ENCODE data around the gene NCAPD3. TPM values are rescaled to one million over a fixed set of nuclear protein-coding genes. Genes with fewer than 3 reads are reported as not detected.
"Not testable (repeated sequence)": the region's sequence is repeated elsewhere in the genome, so short reads cannot be mapped to it uniquely, and the experiment has no call there.

The NCAPD3 gene
- polyA plus RNA-seq, 4 donors: 23.7 to 36.5 (median 29.9) TPM

DNA sequence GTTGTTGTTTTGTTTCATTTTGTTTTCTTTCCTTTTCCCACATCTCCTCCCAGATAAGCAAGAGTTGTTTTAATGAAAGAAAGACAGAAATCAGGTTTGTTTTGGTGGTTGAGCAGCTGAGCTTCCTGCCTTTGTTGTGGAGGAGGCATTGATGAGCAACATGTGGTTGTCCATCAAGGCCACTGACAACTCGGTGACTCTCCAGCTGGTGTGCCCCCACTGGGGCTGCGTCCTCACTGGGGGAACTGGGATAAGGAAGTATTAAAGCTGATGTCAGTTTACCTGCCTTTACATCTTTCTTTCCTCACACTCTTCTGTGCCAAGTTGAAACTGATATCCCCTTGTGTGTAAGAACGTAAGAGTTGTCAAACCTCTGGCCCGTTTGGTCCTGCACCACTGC is 6.6 kb upstream of the NCAPD3 start:
- DNase-seq (ENCODE audit: low read depth in 4 of 4, low spot score in 3 of 4): no peak

DNA sequence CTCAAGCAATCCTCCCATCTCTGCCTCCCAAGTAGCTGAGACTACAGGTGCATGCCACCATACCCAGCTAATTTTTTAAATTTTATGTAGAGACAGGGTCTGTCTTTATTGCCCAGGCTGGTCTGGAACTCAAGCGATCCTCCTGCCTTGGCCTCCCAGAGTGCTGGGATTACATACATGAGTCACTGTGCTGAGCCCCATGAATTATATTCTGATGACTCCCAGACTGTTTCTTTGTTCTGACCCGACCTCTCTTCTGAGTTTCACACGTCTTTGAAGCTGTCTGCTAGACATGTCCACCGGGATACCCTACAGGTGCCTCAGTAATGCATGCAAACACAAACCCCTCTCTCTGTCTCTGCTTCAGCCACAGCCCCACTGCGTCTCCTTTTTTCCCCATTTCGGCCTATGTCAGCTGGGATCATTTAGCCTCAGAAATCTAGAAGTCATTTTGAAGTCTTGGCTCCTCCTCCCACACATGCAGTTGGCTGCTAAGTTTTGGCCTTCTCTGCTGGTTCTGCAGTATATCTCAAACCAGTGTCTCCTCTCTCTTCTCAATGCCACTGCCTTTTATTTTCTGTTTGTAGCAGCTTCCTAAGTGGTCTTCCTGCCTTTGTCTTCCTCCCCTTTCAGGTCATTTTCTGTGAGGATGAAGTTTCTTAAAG is 5.5 kb upstream of the NCAPD3 start:
- DNase-seq (ENCODE audit: low read depth in 4 of 4, low spot score in 3 of 4): no peak

DNA sequence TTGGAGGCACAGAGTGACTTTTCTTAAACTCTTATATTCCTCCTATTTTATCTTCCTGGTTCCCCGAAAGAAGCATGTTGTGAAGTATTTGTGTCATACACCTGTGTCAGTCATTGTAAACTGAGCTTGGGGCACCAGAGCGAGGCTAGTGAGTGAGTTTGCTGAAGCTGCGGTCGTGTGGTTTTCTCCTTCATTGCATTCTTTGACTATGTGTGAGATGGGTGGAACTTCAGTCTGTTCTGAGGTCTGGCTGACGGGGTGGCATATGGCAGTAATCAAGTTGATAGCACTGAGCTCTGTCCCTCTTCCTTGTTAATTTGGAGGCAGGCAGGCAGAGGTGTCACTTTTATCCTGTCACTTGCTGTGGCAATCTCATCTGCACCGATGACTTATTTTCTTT is 4.9 kb upstream of the NCAPD3 start:
- DNase-seq (ENCODE audit: low read depth in 4 of 4, low spot score in 3 of 4): no peak

DNA sequence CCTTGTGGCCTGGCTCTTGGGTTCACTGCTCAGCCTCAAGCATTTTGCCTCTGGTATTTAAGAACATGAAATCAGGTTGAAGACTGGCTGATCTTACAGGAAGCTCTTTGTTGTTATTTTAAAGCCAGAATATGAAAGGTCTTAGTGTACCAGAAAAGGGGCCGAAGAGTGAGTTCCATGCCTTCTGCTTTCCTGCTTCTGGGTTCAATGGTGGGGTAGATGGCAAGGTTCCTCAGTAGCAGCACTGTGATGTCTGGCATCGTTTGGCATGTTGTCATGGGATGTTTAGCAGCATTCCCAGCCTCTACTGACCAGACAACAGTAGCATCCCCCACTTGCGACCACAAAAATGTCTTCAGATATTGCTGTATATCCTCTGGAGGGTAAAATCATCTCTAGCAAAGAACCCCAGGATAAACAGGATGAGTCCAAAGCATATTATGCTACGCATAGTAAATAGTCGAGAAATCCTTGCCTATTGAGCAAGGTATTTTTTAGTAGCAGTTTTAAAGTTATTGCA is 3.1 kb upstream of the NCAPD3 start:
- no peak for DNase-seq (ENCODE audit: low read depth in 4 of 4, low spot score in 3 of 4)

DNA sequence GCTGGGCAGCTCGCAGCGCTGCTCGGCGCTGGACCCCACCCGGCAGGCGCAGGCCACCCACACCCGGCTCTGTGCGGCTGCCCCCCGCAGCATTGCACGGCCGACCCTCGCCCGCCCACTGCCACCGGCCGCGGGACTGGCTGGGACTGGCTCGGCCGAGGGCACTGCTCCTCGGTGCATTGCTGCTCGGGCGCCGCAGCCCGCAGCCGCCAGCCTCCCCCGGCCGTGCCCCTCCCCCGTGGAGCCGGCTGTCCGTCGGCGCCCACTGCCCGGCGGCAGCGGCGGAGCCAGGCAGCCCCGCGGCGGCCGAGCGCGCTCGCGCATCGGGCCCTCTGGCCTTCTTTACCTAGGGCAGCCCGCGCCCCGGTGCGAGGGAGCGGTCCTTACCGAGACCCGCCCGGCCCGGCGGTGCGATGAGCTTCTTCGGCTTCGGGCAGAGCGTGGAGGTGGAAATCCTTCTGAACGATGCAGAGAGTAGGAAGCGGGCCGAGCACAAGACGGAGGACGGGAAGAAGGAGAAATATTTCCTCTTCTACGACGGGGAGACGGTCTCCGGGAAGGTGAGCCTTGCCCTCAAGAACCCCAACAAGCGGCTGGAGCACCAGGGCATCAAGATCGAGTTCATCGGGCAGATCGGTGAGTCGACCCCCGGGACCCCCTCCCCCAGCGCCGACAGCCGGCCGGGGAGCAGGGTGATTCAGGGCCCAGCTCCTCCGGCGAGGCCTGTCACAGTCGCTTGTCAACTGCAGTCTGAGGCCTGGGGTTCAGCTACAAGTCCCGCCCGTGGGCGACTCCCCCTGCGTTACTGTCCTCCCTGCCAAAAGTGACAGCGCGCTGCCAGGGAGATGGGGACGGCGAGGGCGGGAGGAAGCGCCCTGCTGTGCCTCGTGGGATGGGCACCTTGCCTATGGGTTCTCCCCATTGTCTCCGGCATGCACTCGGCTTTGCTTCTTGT is 1.2 kb upstream of the NCAPD3 start:
- DNase-seq (ENCODE audit: low read depth in 4 of 4, low spot score in 3 of 4): peak in 1 of 4 donors; percentile 31

DNA sequence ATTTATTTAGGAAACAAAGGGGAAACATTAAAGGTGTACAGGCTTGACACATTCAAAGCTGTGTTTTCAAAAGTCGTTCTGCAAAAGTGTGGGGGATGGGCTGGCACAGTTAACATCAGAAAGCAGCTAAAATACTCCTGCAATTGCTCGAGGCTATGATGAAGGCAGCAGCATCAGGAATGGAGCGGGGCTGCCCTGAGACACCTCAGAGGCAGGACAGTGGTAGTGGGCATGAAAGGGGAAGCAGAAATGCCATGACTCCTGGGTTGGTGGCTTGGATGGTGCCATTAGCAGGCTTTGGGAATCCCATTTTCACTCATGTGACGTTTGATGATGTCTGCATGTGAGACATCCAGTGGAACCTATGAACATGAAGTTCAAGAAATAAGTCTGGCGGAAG is 646 bp downstream of the NCAPD3 start:
- DNase-seq (ENCODE audit: low read depth in 4 of 4, low spot score in 3 of 4): no peak

DNA sequence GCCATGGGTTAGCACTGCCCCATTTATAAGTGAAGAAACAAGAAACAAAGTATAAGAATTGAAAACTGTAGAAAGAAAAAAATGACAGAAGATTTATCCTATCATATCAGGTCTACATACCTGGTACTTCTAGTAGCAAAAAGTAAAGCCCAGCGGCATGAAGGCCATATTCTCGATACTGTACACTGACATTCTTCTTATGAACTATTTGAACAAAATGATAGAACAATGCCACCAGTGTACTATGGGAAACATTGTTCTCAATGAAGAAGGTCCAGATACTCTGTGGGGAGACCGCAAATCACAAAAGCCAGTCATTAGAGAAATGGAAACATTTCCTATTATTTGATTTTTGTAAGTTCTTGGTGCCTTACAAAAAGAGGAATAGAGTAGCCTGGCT is 7.0 kb downstream of the NCAPD3 start:
- DNase-seq (ENCODE audit: low read depth in 4 of 4, low spot score in 3 of 4): no peak

DNA sequence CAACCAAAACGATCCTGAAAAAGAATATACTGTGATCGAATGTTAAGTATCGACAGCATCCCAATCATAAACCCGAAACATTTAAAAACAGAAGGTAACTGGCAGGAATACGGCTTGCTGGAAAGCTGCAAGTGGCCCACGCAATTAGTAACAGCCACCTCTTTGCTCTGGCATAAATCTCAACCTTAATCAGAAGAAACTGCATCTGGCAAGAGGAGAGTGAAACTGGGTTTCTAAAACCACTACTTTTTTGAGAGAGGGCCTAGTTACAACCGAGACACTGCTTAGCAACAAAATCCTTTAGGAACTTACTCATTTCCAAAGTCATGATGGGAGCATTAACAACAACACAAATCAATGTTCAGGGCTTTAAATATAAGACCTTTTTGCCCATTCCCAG is 7.9 kb downstream of the NCAPD3 start:
- DNase-seq (ENCODE audit: low read depth in 4 of 4, low spot score in 3 of 4): no peak

DNA sequence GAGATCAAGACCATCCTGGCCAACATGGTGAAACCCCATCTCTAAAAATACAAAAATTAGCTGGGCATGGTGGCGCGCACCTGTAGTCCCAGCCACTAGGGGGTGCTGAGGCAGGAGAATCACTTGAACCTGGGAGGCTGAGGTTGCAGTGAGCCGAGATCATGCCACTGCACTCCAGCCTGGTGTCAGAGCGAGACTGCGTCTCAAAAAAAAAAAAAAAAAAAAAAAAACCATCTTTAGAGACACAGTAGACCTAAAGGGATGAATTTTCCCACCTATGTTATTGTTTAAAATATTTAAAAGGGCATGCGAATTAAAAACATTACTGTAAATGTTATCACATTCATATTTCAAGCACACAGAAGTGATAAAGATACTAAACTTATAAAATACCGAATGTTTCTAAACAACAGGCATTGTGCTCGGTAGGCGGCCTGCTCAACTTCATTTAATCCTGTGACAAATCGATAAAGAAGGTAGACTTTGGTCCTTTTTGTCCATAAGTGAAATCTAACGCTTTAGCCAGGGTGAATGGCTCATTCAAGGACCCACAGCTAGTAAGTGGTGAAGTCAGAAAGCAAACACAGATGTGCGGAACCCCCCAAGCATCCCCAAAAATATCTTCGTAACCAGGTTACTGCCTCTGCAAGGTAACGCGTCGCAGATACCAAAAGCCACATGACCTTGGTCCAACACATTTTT is 16.1 kb downstream of the NCAPD3 start:
- DNase-seq (ENCODE audit: low read depth in 4 of 4, low spot score in 3 of 4): no peak

DNA sequence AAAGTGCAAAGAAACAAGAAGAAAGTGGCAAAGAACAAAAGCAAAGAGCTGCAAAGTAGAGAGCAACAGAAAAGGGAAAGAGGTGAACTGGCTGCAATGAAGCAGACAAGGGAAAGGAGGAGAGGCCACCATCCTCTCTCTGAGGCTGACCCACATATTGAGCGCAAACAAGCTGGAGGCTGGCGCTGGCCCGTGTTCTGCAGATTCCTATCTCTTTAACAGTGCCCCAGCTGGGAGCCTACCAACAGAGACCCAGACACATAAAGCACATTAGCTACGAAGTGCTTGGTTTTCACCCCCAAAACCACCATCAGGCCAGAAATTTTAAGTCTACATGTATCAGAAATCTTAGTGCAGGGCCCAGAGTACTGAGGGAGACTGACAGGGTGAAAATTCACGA is 17.6 kb downstream of the NCAPD3 start:
- DNase-seq (ENCODE audit: low read depth in 4 of 4, low spot score in 3 of 4): no peak

DNA sequence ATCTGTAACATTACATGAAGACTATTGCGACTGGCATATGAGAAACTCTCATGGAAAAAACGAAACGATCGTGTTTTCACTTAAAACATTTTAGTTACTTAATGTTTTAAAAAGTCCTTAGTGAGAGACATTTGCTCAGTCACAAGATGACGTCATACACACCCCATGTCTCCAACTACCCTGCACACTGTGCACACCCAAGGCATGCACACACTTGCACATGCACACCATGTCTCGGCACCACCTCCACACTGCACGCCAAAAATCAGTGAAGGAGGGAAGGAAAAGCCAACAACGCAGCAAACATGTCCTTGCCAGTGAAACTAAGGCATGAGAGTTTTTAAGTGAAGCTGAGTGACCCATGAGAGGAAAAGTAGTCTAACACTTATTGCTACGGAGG is 18.0 kb downstream of the NCAPD3 start:
- DNase-seq (ENCODE audit: low read depth in 4 of 4, low spot score in 3 of 4): no peak

DNA sequence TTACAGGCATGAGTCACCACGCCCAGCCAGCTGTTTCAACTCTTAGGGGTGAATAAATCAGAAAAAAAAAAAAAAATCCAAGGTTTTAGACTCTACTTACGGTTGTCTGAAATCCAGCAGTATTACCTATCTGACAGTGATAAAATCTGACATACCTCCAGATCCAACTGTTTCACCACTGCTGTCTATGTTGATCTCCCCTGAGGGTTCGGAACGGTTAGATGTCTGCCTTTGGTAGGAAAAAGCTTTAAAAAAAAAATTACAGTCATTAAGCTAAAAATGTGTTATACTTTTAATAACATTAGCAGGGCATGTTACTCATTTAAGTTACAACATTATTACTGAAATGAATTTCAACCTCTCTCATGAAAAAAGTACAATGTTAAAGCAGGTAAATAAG is 21.1 kb downstream of the NCAPD3 start:
- DNase-seq (ENCODE audit: low read depth in 4 of 4, low spot score in 3 of 4): no peak

DNA sequence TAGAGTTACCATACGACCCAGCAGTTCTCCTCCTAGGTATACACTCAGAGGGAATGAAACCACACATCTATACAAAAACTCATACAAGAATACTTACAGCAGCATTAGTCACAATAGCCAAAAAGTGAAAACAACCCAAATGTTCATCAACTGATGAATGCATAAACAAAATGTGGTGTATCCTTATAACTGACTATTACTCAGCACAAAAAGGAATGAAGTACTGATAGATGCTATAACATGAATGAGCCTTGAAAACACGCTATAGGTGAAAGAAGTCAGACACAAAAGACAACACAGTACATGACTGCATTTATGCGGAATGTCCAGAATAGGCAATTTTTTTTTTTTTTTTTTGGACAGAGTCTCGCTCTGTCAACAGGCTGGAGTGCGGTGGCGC is 23.1 kb downstream of the NCAPD3 start:
- DNase-seq (ENCODE audit: low read depth in 4 of 4, low spot score in 3 of 4): no peak

DNA sequence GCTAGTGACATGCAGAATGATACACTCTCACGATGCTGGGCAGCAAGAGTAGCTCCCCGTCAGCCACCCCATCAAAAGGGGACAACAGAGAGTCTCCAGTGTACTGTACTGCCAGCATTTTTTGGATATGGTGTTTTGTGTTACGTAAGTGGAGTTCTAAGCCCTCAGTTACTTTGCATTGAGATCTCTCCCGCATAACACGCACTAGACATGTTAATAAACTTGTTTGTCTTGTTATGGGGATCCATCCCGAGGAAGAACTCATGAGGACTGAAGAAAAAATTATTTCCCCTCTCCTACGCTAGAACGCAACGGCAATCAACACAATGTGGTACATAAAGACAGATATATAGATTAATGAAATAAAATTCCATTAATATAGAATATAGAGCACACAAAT is 24.2 kb downstream of the NCAPD3 start:
- DNase-seq (ENCODE audit: low read depth in 4 of 4, low spot score in 3 of 4): no peak

DNA sequence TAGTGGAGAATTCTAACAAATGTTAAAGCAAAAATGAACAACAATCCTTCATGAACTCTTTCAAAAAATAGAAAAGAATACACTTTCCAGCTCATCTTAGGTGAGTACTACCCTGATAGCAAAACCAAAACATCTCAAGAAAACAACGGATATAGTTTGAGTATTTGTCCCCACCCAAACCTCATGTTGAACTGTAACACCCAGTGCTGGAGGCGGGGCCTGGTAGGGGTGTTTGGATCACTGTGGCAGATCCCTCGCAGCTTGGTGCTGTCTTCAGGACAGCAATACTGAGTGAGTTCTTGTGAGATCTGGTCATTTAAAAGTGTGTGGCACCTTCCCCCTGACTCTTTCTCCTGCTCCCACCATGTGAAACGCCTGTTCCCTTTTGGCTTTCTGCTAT is 27.0 kb downstream of the NCAPD3 start:
- no peak for DNase-seq (ENCODE audit: low read depth in 4 of 4, low spot score in 3 of 4)

DNA sequence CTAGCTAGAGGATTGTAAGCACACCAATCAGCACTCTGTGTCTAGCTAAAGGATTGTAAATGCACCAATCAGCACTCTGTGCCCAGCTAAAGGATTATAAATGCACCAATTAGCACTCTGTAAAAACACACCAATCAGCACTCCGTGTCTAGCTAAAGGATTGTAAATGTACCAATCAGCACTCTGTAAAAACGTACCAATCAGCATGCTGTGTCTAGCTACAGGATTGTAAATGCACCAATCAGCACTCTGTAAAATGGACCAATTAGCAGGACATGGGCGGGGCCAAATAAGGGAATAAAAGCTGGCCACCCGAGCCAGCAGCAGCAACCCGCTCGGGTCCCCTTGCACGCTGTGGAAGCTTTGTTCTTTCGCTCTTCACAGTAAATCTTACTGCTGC is 35.7 kb downstream of the NCAPD3 start:
- DNase-seq (ENCODE audit: low read depth in 4 of 4, low spot score in 3 of 4): not testable (repeated sequence)

DNA sequence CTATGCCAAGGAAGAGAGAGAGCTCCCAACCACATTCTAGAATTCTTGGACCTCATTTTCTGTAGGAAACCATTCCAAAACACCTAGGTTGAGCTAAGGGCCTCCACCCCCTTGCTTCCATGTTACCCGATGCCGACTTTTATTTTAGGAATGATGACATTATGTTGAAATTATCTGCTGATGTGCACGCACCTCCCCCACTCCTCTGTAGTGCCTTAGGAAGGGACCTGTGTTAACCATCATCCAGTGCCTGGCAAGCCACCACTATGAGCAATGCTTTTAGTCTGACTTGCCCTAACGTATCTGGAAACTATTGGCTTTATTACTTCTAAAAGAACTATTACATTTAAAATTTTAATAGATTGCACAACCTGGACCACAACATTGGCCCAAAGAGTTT is 42.1 kb downstream of the NCAPD3 start:
- DNase-seq (ENCODE audit: low read depth in 4 of 4, low spot score in 3 of 4): no peak

DNA sequence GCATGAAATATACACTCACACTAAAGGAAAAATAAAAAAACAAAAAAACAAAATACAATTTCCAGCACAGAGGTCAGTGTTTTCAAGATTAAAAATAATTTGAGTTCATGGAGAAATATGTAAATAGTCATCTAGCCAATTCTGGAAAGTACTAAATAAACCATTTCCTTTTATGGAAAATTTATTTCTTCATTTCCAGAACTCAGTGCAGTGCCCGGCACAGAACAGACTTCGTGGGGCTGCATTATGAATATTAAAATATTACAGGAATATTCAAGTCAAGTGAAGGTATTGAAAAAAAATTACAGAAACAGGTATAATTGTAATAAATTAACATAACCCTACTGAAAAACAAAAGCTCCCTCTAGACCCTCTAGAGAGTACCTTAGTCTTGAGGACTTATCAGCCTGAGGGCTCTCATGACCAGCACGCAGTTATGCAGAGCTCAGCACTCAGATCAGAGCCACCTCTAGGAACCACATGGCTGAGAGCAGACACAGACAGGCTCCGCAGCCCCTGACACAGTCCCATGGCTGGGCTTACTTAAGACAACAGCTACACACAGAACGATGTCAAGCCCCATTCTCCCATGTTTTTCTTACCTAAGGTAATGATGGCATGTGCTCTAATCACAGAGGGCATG is 45.6 kb downstream of the NCAPD3 start:
- DNase-seq (ENCODE audit: low read depth in 4 of 4, low spot score in 3 of 4): no peak

DNA sequence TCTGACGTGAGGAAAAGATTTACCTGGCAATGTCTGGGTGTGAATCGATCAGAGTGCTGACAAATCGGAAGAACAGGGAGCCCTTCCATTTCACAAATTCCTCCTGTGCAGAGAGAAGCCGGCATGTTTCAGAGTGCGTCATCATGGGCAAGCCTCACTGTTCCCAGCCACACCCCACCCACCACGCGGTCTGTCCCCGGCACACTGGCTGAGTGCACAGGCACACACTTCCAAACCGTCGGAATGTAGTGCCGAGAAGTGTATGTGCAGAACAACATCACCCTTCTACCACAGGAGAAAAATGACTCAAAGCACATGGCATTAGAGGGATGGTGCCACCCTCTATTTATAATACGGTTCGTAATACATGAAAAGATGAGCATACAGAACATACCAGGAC is 47.5 kb downstream of the NCAPD3 start:
- no peak for DNase-seq (ENCODE audit: low read depth in 4 of 4, low spot score in 3 of 4)

DNA sequence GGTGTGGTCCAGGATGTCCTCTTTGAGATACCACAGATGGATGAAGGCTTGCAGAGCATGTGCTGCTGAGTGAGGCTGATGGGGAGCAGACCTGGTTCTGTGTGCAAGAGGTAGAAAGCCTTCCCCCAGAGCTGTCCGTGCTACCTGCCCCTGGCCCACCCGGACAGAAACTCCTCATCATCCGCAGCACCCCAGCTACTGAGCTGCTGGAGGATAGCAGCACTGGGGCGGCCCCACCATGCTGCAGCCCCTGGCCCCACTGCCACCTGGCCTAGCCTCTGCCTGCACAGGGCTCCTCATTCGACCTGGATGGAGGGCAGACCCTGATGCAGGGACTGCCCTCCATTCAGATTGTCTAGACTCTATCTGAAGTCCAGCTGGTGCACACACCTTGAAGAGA is 50.5 kb downstream of the NCAPD3 start:
- no peak for DNase-seq (ENCODE audit: low read depth in 4 of 4, low spot score in 3 of 4)

DNA sequence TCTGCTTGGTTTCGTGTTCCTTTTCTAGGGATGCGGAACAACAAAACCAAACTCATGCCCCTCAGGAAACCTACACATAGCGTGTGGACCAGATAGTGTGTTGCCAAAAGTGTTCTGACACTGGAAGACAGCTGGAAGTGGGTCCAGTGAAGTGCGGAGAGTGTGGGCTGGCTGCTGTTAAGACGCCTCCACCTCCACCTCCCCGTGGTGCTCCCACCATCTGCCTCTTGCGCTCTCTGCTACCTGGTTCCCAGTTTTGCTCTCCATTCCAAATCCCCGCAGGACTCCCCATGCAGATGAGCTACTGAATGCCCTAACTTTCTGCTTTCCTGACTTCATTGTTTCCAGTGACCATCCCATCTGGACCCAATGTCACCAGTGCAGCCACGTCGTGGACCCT is 51.8 kb downstream of the NCAPD3 start:
- no peak for DNase-seq (ENCODE audit: low read depth in 4 of 4, low spot score in 3 of 4)
